ENCODE data around the gene PHLPP1. TPM values are rescaled to one million over a fixed set of nuclear protein-coding genes. Genes with fewer than 3 reads are reported as not detected.
A peak's percentile ranks its signal among the peaks of the same experiment; 100 is the strongest.

The PHLPP1 gene
- total RNA-seq, 2 donors from 2014 or later, result 4.6 to 5.9 TPM

GRCh38 chr18:63025251-63026090 is 310.1 kb downstream of the PHLPP1 start:
- Histone ChIP-seq H3K4me1 (no peaks in the 10 kb centered on the region), H3K36me3 (no peaks in the 10 kb centered on the region), H3K4me3 (no peak overlapping the region), H3K27me3 (no peaks in the 10 kb centered on the region), H3K9me3 (no peaks in the 10 kb centered on the region), H3K27ac (no peak overlapping the region)
- DNase-seq (ENCODE audit: low spot score), result no peak
- peak; percentile 16 to 50 for TF ChIP-seq CTCF (IDR thresholded peaks at IDR 0.05)

GRCh38 chr18:63028380-63028779 is 313.0 kb downstream of the PHLPP1 start:
- Histone ChIP-seq H3K27me3 (no peaks in the 10 kb centered on the region), H3K4me1 (no peaks in the 10 kb centered on the region), H3K36me3 (no peaks in the 10 kb centered on the region), H3K4me3 (no peak overlapping the region), H3K9me3 (no peaks in the 10 kb centered on the region), H3K27ac (no peak overlapping the region)
- no peak for TF ChIP-seq CTCF (IDR thresholded peaks at IDR 0.05)
- no peak for DNase-seq (ENCODE audit: low spot score)

Other genes starting within 250 kb of the PHLPP1 start
- 10 to 100 TPM; 12.9 to 16.8 TPM for gene ZCCHC2, start 192.5 kb upstream of the PHLPP1 start, total RNA-seq

Data from right atrium auricular region (tissue), 2 donors.